Right cardiac atrium (tissue), 5 donors: ENCODE measurements around the gene SNRPD1. TPM values are rescaled to one million over a fixed set of nuclear protein-coding genes. Genes with fewer than 3 reads are reported as not detected.
"Not testable (repeated sequence)": the region's sequence is repeated elsewhere in the genome, so short reads cannot be mapped to it uniquely, and the experiment has no call there.

Experiments used
- ATAC-seq, 2 donors: fragments of 200-7000 bp; cut with Tn5 transposase; one replicate each; pipeline versions ENCODE4 v1.8.0 to v1.9.1; 2020; ENCODE audit warnings: moderate library complexity in 2 of 2, mild to moderate bottlenecking in 1 of 2
- DNase-seq, 3 donors: peaks; one replicate each; pipeline ENCODE4 v3.0.0-alpha.2; 2020
- H3K27ac ChIP-seq: one replicate; pipeline ENCODE4 v1.5.1; 2013; ENCODE audit warnings: mild to moderate bottlenecking, low read length, control low read depth, moderate library complexity
- H3K27me3 ChIP-seq: one replicate; pipeline ENCODE4 v1.6.1; 2013; ENCODE audit not compliant: control insufficient read depth, insufficient read depth
- H3K4me1 ChIP-seq: one replicate; pipeline ENCODE4 v1.6.1; 2013; ENCODE audit warnings: low read length; ENCODE audit not compliant: control insufficient read depth, insufficient read depth
- H3K4me3 ChIP-seq: one replicate; pipeline ENCODE4 v1.5.1; 2013; ENCODE audit warnings: low read length, control low read depth
- H3K9me3 ChIP-seq: one replicate; pipeline ENCODE4 v1.6.1; 2013; ENCODE audit warnings: low read length; ENCODE audit not compliant: control insufficient read depth
- WGBS: extraction: QIAGEN DNeasy Blood & Tissue Kit; methylation state at CpG from one replicate; pipeline ENCODE4 v1.1.7; 2013; 5-methylcytosine and 5-hydroxymethylcytosine counted together
- intact Hi-C, 4 donors: fragments of 100-400 bp; cut with DNase I; formaldehyde crosslinking; loops; one replicate each; pipeline versions ENCODE4 v1.11.0 to v1.14.0; 2022 to 2023
- polyA plus RNA-seq: library from polyadenylated mRNA; stranded (reverse); fragments of 200-250 nt; gene quantifications from one replicate; pipeline ENCODE4 v1.2.3, GENCODE V29; 2013
- total RNA-seq, 4 donors: library from RNA; stranded (reverse); fragmentation: NEBNext Ultra II Directional; extraction: Animal tissue kit (Norgen Biotek cat#: 25700); gene quantifications; one replicate each; pipeline ENCODE4 v1.2.1, GENCODE V29; 2021
- donor health status: healthy with polysubstance abuse.
- donor health status: DM: no; HTN: yes; CAD: no.
- donor health status: DM: no; HTN: no; CAD: no.
- donor health status: DM: no; HTN: yes; CAD: no; lungs with severe emphysema.
- donor health status: DM: yes; HTN: yes; CAD: no.

SNRPD1 gene
- total and polyA plus RNA-seq, 5 donors = 11.0 to 29.9 (median 24.2) TPM

- Histone ChIP-seq H3K4me1 (no peaks in the 10 kb centered on the region), H3K4me3 (peak within 1 kb of the TSS; percentile 50), H3K9me3 (no peaks in the 10 kb centered on the region), H3K27ac (peak within 1 kb of the TSS; percentile 84), H3K27me3 (no peaks in the 10 kb centered on the region)
- peak; percentile 96 to 97 (median 97) for DNase-seq
- WGBS = 8% methylated on average over 74 of the region's 74 CpGs
- intact Hi-C loops = loop anchor here in 1 of 4 donors (10.0 kb wide), 1 partner anchor 406 kb away; no protein-coding TSS in a partner anchor
- peak; percentile 95 to 96 for ATAC-seq
These were observed 11.3 kb upstream of the SNRPD1 start, which contains the start of gene ESCO1 for GRCh38 chr18:21600526-21601410. TSS of gene ESCO1 (minus strand) at chr18:21600704. CDS start at chr18:21574843, 25,861 bp downstream.

- Histone ChIP-seq H3K4me1 (no peaks in the 10 kb centered on the region), H3K27ac (no peak overlapping the region), H3K4me3 (no peak overlapping the region), H3K27me3 (no peaks in the 10 kb centered on the region), H3K9me3 (no peaks in the 10 kb centered on the region)
- 85% methylated on average over 5 of the region's 5 CpGs for WGBS
- intact Hi-C loops = loop anchor here in 1 of 4 donors (10.0 kb wide), 1 partner anchor 407 kb away; no protein-coding TSS in a partner anchor
- DNase-seq (no peak), ATAC-seq (no peak)
These were observed 9.9 kb upstream of the SNRPD1 start for GRCh38 chr18:21602299-21602587.

GRCh38 chr18:21604671-21605070 lies 7.4 kb upstream of the SNRPD1 start:
- no peaks in the 10 kb centered on the region for H3K4me1 ChIP-seq
- no peak for ATAC-seq
- H3K9me3 ChIP-seq = no peaks in the 10 kb centered on the region
- DNase-seq = no peak
- H3K27ac ChIP-seq = no peak overlapping the region
- no peaks in the 10 kb centered on the region for H3K27me3 ChIP-seq
- intact Hi-C loops = loop anchor here in 1 of 4 donors (10.0 kb wide), 1 partner anchor 410 kb away; no protein-coding TSS in a partner anchor
- H3K4me3 ChIP-seq = no peak overlapping the region
- 28% methylated on average over 2 of the region's 2 CpGs for WGBS

GRCh38 chr18:21605213-21605612 lies 6.9 kb upstream of the SNRPD1 start:
- intact Hi-C loops = loop anchor here in 1 of 4 donors (10.0 kb wide), 1 partner anchor 410 kb away; no protein-coding TSS in a partner anchor
- H3K4me3 ChIP-seq = no peak overlapping the region
- H3K27me3 ChIP-seq = no peaks in the 10 kb centered on the region
- H3K27ac ChIP-seq = no peak overlapping the region
- no peaks in the 10 kb centered on the region for H3K9me3 ChIP-seq
- DNase-seq (no peak), ATAC-seq (no peak)
- H3K4me1 ChIP-seq = no peaks in the 10 kb centered on the region

GRCh38 chr18:21611401-21612124 lies 551 bp upstream of the SNRPD1 start:
- intact Hi-C loops = loop anchor here in 1 of 4 donors (5.0 kb wide), 1 partner anchor 91 kb away; the partner anchor contains the start of gene ABHD3
- WGBS = 64% methylated on average over 30 of the region's 30 CpGs
- not testable (repeated sequence) for H3K9me3 ChIP-seq, H3K4me1 ChIP-seq, H3K27me3 ChIP-seq, H3K27ac ChIP-seq
- peak in 1 of 2 donors; percentile 5 for ATAC-seq
- peak in 1 of 3 donors; percentile 52 for DNase-seq
- H3K4me3 ChIP-seq = peak overlapping the region; percentile 62

- H3K27ac ChIP-seq, H3K4me3 ChIP-seq, H3K4me1 ChIP-seq, ATAC-seq, intact Hi-C loops, DNase-seq, H3K9me3 ChIP-seq, H3K27me3 ChIP-seq: not testable (repeated sequence)
- WGBS = 83% methylated on average over 9 of the region's 9 CpGs
These were observed 9.5 kb downstream of the SNRPD1 start for GRCh38 chr18:21621640-21622039.

- H3K27ac ChIP-seq = no peak overlapping the region
- H3K4me3 ChIP-seq = no peak overlapping the region
- WGBS = 77% methylated on average over 9 of the region's 9 CpGs
- no peaks in the 10 kb centered on the region for H3K4me1 ChIP-seq
- intact Hi-C loops = no loop called here
- no peaks in the 10 kb centered on the region for H3K9me3 ChIP-seq
- ATAC-seq (no peak), DNase-seq (no peak)
- no peaks in the 10 kb centered on the region for H3K27me3 ChIP-seq
These were observed 17.1 kb downstream of the SNRPD1 start for GRCh38 chr18:21629089-21629832.

GRCh38 chr18:21632393-21632792 lies 20.3 kb downstream of the SNRPD1 start:
- ATAC-seq = no peak

GRCh38 chr18:21634588-21635199 lies 22.6 kb downstream of the SNRPD1 start:
- Histone ChIP-seq H3K4me1 (no peaks in the 10 kb centered on the region), H3K9me3 (no peaks in the 10 kb centered on the region), H3K27me3 (no peaks in the 10 kb centered on the region), H3K27ac (no peak overlapping the region), H3K4me3 (no peak overlapping the region)
- ATAC-seq (no peak), DNase-seq (no peak)
- 87% methylated on average over 4 of the region's 4 CpGs for WGBS
- intact Hi-C loops = no loop called here

More at GRCh38 chr18:21632393-21632792, 20.3 kb downstream of the SNRPD1 start:
- WGBS = 100% methylated on average over 1 of the region's 1 CpG
- intact Hi-C loops = no loop called here
- no peak overlapping the region for H3K27ac ChIP-seq
- H3K27me3 ChIP-seq = no peaks in the 10 kb centered on the region
- H3K4me3 ChIP-seq = no peak overlapping the region
- no peaks in the 10 kb centered on the region for H3K4me1 ChIP-seq
- no peak for DNase-seq
- no peaks in the 10 kb centered on the region for H3K9me3 ChIP-seq

GRCh38 chr18:21636769-21637168 lies 24.7 kb downstream of the SNRPD1 start:
- intact Hi-C loops = no loop called here
- WGBS = 95% methylated on average over 13 of the region's 13 CpGs

More at GRCh38 chr18:21636769-21637168, 24.7 kb downstream of the SNRPD1 start:
- H3K27me3 ChIP-seq = no peaks in the 10 kb centered on the region
- H3K9me3 ChIP-seq = no peaks in the 10 kb centered on the region
- ATAC-seq (no peak), DNase-seq (no peak)
- H3K27ac ChIP-seq = no peak overlapping the region
- H3K4me3 ChIP-seq = no peak overlapping the region
- no peaks in the 10 kb centered on the region for H3K4me1 ChIP-seq
